ENCODE data around the gene ATP8A2.

GRCh38 chr13:25682276-25682675, 310.5 kb downstream of the ATP8A2 start:
- no peak for TF ChIP-seq POLR2A (IDR thresholded peaks at IDR 0.05; ENCODE audit: extremely low read depth, insufficient read length)
- TF ChIP-seq CTCF (IDR thresholded peaks at IDR 0.05; ENCODE audit: low read depth, low read length): no peak
- TF ChIP-seq MAX (IDR thresholded peaks at IDR 0.05; ENCODE audit: low read depth, low read length): no peak

Data from NB4 (cell line).